Esophagus (tissue), 2 donors: ENCODE results near the gene AXIN2. TPM values are rescaled to one million over a fixed set of nuclear protein-coding genes. Genes with fewer than 3 reads are reported as not detected.

Source experiments
- H3K27ac ChIP-seq, 2 donors: one replicate each; pipeline ENCODE4 v1.5.1; 2013; ENCODE audit warnings: low read depth in 2 of 2, mild to moderate bottlenecking in 2 of 2, inconsistent platforms in 1 of 2, low read length in 1 of 2, moderate library complexity in 1 of 2
- H3K27me3 ChIP-seq, 2 donors: one replicate each; pipeline ENCODE4 v1.6.1; 2013; ENCODE audit warnings: low read length in 2 of 2, control low read depth in 1 of 2, mild to moderate bottlenecking in 1 of 2; ENCODE audit not compliant: insufficient read depth in 2 of 2, control insufficient read depth in 1 of 2
- H3K36me3 ChIP-seq, 2 donors: one replicate each; pipeline ENCODE4 v1.6.1; 2013; ENCODE audit warnings: low read length in 1 of 2; ENCODE audit not compliant: control insufficient read depth in 2 of 2, insufficient read depth in 2 of 2
- H3K4me1 ChIP-seq, 2 donors: one replicate each; pipeline ENCODE4 v1.6.1; 2013; ENCODE audit warnings: low read length in 1 of 2; ENCODE audit not compliant: control insufficient read depth in 2 of 2, insufficient read depth in 2 of 2
- H3K4me3 ChIP-seq, 2 donors: one replicate each; pipeline ENCODE4 v1.5.1; 2013; ENCODE audit warnings: low read length in 2 of 2, mild to moderate bottlenecking in 2 of 2, low read depth in 1 of 2, moderate library complexity in 1 of 2
- H3K9me3 ChIP-seq, 2 donors: one replicate each; pipeline ENCODE4 v1.6.1; 2013; ENCODE audit warnings: mild to moderate bottlenecking in 2 of 2, low read depth in 1 of 2, low read length in 1 of 2, moderate library complexity in 1 of 2; ENCODE audit not compliant: control insufficient read depth in 2 of 2, insufficient read depth in 1 of 2
- WGBS, 2 donors: extraction: QIAGEN DNeasy Blood & Tissue Kit; methylation state at CpG; one replicate each; pipeline ENCODE4 v1.1.7; 2013; 5-methylcytosine and 5-hydroxymethylcytosine counted together
- polyA plus RNA-seq, 2 donors: library from polyadenylated mRNA; stranded (reverse); fragments of 200-250 nt; gene quantifications; one replicate each; pipeline ENCODE4 v1.2.3, GENCODE V29; 2013
- donor health status: healthy with polysubstance abuse.
- donor health status: Bipolar disorder and iron deficiency.

AXIN2 gene
- polyA plus RNA-seq, 2 donors: 1.8 to 2.7 TPM

DNA sequence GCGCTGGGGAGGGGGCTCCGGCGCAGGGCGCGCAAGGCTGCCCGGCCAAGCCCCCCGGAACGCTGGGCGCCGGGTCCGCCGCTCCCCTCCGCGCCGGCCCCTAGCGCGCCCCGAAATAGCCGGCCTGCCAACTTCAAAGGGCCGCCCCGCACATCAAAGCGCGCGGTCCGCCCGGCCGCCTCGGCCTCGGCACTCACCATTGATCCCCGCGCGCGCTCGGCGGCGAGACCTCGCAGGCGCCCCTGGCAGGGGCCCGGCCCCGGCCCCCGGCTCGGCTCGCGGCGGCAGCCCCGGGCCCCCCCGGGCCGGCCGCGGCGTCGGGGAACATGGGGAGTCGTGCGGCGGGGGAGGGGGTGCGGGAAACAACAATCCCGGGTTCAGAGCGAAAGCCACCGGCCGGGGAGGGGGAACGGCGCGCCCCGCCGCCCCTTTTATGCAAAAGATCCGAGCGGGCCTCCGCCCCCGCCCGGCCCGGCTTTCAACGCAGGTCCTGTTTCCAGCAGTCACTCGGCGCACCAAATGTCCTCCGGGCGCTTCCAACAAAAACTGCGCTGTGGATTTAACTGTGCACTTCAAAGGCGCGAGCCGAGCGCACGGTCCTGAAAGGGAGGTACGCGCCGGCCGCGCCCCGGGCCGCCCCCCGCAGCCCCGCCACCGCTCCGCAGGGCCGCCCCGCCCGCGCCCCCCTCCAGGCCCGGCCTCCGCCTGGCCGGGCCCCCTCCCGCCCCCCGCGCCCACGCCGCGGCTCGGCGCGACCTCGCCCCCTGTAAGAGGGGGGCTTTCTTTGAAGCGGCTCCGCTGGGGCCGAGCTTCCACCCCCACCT is 608 bp downstream of the AXIN2 start:
- WGBS, 2 donors: 1% methylated on average over 86 to 113 of the region's 113 CpGs
- peak overlapping the region; percentile 77 to 96 for H3K27ac ChIP-seq
- H3K36me3 ChIP-seq: no peaks in the 10 kb centered on the region
- no peaks in the 10 kb centered on the region for H3K27me3 ChIP-seq
- no peaks in the 10 kb centered on the region for H3K9me3 ChIP-seq
- H3K4me3 ChIP-seq: peak overlapping the region; percentile 63 to 81
- H3K4me1 ChIP-seq: peaks cover 2 to 3% of the 10 kb centered on the region in 2 donors

DNA sequence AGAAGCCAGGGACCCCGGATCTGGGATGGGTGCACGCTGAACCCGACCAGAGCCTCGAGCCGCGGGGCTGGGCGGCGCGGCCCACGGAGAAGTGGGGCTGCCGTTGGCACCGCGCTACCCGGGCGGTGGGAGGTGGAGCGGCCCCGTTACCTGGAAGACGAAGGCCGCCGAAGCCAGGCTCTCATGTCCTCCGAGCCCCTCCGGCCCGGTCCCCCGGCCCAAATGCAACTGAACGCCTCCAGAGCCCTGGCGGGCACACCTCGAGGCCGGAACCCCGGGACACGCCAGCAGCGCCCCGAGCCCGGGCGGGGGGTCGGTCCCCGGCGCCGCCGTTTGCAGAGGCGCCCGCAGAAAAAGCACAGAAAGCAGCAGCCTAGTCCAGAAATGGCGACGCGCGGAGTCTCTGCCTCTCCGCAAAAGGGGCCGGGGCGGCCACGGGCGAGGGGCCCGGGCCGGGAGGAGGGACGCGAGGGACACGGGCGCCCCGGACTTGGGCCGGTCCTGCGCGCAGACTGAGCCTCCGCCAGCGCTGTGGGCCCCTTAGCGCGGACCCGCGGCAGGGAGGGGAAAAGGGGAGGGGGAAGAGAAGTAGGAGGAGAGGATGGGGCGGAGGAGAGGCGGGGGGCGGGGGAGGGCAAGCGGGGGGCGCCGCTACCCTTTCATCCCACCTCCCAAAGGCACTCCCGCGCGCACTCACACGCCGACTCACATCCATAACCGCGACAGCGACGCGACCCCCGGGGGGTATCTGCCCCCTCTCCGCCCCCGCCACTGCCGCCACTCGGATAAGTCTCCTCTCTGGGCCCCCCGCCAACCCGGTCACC is 1.4 kb downstream of the AXIN2 start:
- Histone ChIP-seq H3K27ac (peak overlapping the region; percentile 77 to 96), H3K27me3 (no peaks in the 10 kb centered on the region), H3K36me3 (no peaks in the 10 kb centered on the region), H3K4me3 (peak overlapping the region; percentile 63 to 81), H3K4me1 (peaks cover 2 to 3% of the 10 kb centered on the region in 2 donors), H3K9me3 (no peaks in the 10 kb centered on the region)
- 1% methylated on average over 69 to 86 of the region's 89 CpGs for WGBS, 2 donors

DNA sequence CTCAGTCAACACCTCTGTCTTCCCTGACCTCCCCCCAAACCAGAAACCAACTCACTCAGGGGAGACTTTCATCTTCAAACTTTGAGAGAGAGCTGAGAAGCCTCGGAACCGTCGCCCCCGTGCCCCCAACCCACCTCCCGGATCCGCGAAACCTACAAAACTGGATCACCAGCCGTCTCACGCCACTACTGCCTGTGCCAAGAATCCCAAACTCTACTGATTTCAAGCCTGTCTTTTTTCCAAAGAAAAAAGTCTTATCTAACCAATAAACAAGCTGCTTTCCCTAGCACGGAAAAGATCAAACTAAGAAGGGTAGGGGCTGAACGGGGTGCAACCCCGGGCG is 2.0 kb downstream of the AXIN2 start:
- H3K4me3 ChIP-seq: peak overlapping the region; percentile 63 to 81
- H3K27me3 ChIP-seq: no peaks in the 10 kb centered on the region
- 2 to 3% methylated on average over 13 of the region's 13 CpGs for WGBS, 2 donors
- H3K4me1 ChIP-seq: peaks cover 2 to 3% of the 10 kb centered on the region in 2 donors
- H3K9me3 ChIP-seq: no peaks in the 10 kb centered on the region
- no peaks in the 10 kb centered on the region for H3K36me3 ChIP-seq
- H3K27ac ChIP-seq: peak overlapping the region; percentile 71 to 96

DNA sequence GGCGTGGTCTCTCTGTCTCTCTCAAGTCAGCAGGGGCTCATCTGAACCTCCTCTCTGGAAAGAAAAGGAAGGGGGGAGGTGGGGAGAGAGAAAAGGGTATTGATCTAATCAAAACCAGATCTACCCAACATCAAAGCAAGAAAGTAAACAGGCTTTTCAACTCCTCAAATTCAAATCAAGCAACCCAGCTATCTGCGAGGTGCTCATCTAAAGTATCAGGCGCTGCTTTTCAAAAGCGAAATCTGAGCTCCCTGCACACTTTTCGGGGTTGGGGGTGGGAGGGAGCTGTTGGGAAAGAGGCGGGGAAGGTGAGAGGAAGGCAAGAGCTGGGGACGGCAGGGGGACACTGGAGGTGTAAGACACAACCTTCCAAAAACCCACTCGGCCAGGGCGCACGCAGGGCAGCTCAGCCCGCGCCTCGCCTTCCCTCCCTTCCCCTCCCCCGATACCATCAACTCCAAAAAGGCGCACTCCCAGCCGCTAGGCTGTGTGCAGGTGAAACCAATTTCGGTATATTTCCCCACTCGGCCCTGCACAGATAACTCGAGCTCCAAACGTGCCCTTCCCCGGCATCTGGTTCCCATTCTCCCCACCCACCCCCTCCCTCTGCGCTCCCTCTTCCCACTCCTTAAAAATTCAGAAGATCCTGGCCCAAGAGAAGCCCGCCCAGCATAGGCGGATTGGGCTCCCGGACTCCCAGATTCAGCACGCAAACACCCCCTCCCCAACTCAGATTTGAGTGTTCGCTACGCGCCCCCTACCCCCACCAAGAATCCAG is 2.6 kb downstream of the AXIN2 start:
- peak overlapping the region; percentile 63 to 81 for H3K4me3 ChIP-seq
- H3K27me3 ChIP-seq: no peaks in the 10 kb centered on the region
- peaks cover 2 to 3% of the 10 kb centered on the region in 2 donors for H3K4me1 ChIP-seq
- no peaks in the 10 kb centered on the region for H3K9me3 ChIP-seq
- WGBS, 2 donors: 8 to 10% methylated on average over 23 to 29 of the region's 29 CpGs
- H3K27ac ChIP-seq: peak overlapping the region; percentile 71 to 96
- no peaks in the 10 kb centered on the region for H3K36me3 ChIP-seq

DNA sequence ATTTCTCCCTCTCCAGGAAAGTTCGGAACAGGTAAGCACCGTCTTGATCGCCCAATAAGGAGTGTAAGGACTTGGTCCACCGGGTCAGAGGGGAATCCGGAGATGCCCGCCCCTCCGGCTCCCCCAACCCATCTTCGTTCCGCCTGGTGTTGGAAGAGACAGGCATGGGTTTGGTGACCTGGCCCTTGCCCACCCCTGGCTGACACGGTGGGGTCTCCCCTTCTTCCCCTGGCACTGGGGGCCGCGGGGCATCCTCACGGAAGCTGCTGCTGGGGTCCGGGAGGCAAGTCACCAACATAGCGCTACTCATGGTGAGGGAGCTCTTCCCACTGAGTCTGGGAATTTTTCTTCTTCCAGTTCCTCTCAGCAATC is 3.2 kb downstream of the AXIN2 start:
- Histone ChIP-seq H3K36me3 (no peaks in the 10 kb centered on the region), H3K9me3 (no peaks in the 10 kb centered on the region), H3K27me3 (no peaks in the 10 kb centered on the region), H3K4me3 (peak overlapping the region; percentile 21 to 81), H3K4me1 (peaks cover under 1 to 2% of the 10 kb centered on the region in 2 donors), H3K27ac (peak overlapping the region in 1 of 2 donors; percentile 6)
- WGBS, 2 donors: 54 to 61% methylated on average over 15 of the region's 15 CpGs

DNA sequence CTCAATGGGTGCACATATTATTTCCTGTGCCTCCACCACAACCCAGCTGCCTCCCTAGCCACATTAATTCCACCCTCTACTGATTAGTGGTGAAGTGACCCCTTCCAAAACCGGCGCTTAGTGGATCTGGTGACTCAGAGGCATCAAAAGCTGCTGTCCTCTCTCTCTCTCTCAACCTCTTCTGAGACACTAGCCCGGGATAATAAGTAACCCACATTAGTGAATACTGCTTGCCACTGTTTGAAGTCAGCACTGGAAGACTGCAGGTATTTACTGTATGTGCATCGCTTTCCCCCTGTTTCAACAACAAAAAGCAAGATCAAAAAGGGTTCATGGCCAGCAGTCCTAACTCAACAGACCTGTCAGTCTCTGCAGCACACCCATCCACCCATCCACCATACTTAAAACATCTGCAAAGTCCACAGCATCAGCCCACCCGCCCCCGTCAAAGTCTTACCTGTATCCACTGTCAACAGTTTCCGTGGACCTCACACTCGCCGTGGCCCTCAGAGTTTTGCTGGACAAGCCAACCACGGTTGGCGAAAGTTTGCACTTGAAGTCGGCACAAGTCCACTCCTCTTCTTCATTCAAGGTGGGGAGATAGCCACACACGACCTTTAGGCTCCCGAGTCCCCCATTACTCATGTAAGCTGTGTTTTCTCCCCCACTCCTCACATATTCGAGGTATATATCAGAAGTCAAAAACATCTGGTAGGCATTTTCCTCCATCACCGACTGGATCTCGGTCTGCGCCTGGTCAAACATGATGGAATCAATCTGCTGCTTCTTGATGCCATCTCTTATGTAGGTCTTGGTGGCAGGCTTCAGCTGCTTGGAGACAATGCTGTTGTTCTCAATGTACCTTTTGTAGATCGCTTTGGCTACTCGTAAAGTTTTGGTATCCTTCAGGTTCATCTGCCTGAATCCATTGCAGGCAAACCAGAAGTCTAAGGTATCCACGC is 3.8 kb downstream of the AXIN2 start:
- peak overlapping the region; percentile 18 to 42 for H3K27ac ChIP-seq
- 61 to 71% methylated on average over 21 of the region's 21 CpGs for WGBS, 2 donors
- H3K4me3 ChIP-seq: peak overlapping the region; percentile 21 to 81

DNA sequence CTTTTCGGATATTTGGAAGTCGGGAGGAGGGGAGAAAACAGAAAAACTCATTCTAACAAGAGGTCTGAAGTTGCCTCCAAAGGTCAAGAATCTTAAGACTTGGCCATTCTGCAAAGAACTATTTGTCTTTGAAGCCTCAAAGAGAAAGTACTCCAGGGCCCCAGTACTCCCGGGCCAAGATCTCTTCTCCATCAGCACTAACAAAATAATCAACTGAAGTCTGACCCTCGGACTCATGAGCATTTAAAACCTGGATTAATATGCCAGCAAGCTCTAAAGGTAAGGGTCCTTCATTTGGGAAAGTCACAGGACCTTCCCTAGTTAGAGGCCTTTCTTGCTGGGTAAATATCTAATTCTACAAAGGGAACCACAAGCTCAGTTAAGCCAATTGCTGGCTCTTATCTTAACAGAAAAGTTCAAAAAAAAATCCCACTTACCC is 4.5 kb downstream of the AXIN2 start:
- Histone ChIP-seq H3K9me3 (no peaks in the 10 kb centered on the region), H3K36me3 (no peaks in the 10 kb centered on the region), H3K4me1 (no peaks in the 10 kb centered on the region), H3K4me3 (no peak overlapping the region), H3K27ac (peak overlapping the region in 1 of 2 donors; percentile 58), H3K27me3 (no peaks in the 10 kb centered on the region)
- WGBS, 2 donors: 14 to 20% methylated on average over 4 of the region's 4 CpGs

More for the DNA sequence above, 3.8 kb downstream of the AXIN2 start:
- Histone ChIP-seq H3K9me3 (no peaks in the 10 kb centered on the region), H3K27me3 (no peaks in the 10 kb centered on the region), H3K4me1 (peaks cover 0 to 2% of the 10 kb centered on the region in 2 donors), H3K36me3 (no peaks in the 10 kb centered on the region)

DNA sequence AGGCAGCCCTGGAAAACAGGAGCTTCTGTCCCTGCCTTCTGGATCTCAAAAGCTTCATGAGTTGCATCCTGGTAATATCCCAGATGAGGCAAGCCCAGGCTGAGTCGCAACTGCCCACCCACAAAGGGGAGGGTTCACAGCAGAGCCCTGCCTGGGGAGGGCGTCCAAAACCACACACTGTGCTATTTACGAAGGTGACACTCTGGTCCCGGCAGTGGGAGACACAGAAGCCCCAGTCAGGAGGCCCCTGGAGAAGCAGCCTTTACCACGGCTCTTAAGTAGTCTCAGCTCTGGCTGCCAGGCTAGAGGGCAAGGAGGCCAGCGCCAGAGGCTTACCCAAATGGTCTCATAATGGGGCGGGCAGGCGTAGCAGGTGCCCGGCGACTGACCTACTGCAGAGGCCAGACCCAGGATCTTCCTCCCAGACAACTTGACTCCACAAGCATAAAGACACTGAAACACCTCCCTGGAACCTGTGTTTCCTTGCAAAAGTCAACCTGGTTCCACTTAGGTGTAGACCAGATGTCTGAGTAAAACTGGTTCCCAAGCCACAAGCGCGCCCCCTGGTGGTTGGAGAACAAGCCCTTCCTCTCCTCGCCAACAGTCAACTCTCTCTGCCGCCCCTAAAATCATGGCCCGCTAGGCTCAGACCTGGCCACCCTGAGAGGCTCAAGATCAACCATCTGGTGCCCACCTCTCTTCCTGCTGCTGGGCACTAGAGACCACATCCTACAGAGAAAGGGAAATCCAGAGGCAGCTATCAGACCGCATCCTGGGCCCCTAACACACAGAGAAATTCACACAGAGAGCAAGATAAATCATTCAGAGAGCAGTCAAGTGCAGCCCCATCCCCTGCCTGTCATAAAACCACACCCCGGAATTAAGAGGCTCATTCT is 5.2 kb downstream of the AXIN2 start:
- no peak overlapping the region for H3K4me3 ChIP-seq
- H3K27me3 ChIP-seq: no peaks in the 10 kb centered on the region
- no peaks in the 10 kb centered on the region for H3K9me3 ChIP-seq
- H3K27ac ChIP-seq: peak overlapping the region; percentile 56 to 58
- 37 to 46% methylated on average over 17 of the region's 17 CpGs for WGBS, 2 donors
- H3K36me3 ChIP-seq: no peaks in the 10 kb centered on the region
- peaks cover 0 to 2% of the 10 kb centered on the region in 2 donors for H3K4me1 ChIP-seq
